Mesothelial cell of epicardium (in vitro differentiated cells): ENCODE results near the gene DAPK1. TPM values are rescaled to one million over a fixed set of nuclear protein-coding genes. Genes with fewer than 3 reads are reported as not detected.

Experiments
- DNase-seq, 2 experiments: peaks; one replicate each; pipeline ENCODE4 v3.0.0; 2021; ENCODE audit warnings: low spot score in 2 of 2; ENCODE audit not compliant: unreplicated experiment in 2 of 2
- H3K27ac Mint-ChIP-seq: 2 replicates; pipeline ENCODE4 v1.8.0; 2021; ENCODE audit warnings: mixed read lengths
- H3K27me3 Mint-ChIP-seq: 2 replicates; pipeline ENCODE4 v1.8.0; 2021; ENCODE audit warnings: low read depth, mixed read lengths
- H3K36me3 Mint-ChIP-seq: 2 replicates; pipeline ENCODE4 v1.8.0; 2021; ENCODE audit warnings: mixed read lengths
- H3K4me1 Mint-ChIP-seq: 2 replicates; pipeline ENCODE4 v1.8.0; 2021; ENCODE audit warnings: mixed read lengths
- H3K4me3 Mint-ChIP-seq: 2 replicates; pipeline ENCODE4 v1.8.0; 2021; ENCODE audit warnings: mild to moderate bottlenecking, moderate library complexity, mixed read lengths
- H3K9me3 Mint-ChIP-seq: 2 replicates; pipeline ENCODE4 v1.8.0; 2021; ENCODE audit warnings: mixed read lengths
- total RNA-seq: library from RNA; stranded (reverse); gene quantifications from 3 replicates; pipeline ENCODE4 v1.2.1, GENCODE V29; 2021
- TF ChIP-seq, protein P1 (sequence below): fragments of 200-600 bp; sonication (generic); IDR thresholded peaks from one replicate; pipeline ENCODE4 v1.5.0; 2021; ENCODE audit warnings: antibody characterized with exemption; ENCODE audit not compliant: unreplicated experiment

Gene DAPK1
- total RNA-seq, 1 donor from 2014 or later = 239 TPM

- Mint-ChIP-seq H3K36me3 (peaks cover 31% of the 10 kb centered on the region), H3K9me3 (peaks cover 6% of the 10 kb centered on the region), H3K27me3 (no peaks in the 10 kb centered on the region), H3K4me1 (peaks cover 4% of the 10 kb centered on the region), H3K4me3 (no peak overlapping the region), H3K27ac (no peak overlapping the region)
- no peak for DNase-seq
- TF ChIP-seq, protein P1, sequence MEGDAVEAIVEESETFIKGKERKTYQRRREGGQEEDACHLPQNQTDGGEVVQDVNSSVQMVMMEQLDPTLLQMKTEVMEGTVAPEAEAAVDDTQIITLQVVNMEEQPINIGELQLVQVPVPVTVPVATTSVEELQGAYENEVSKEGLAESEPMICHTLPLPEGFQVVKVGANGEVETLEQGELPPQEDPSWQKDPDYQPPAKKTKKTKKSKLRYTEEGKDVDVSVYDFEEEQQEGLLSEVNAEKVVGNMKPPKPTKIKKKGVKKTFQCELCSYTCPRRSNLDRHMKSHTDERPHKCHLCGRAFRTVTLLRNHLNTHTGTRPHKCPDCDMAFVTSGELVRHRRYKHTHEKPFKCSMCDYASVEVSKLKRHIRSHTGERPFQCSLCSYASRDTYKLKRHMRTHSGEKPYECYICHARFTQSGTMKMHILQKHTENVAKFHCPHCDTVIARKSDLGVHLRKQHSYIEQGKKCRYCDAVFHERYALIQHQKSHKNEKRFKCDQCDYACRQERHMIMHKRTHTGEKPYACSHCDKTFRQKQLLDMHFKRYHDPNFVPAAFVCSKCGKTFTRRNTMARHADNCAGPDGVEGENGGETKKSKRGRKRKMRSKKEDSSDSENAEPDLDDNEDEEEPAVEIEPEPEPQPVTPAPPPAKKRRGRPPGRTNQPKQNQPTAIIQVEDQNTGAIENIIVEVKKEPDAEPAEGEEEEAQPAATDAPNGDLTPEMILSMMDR = no peak
Measured at GRCh38 chr9:87629104-87629503, 131.4 kb downstream of the DAPK1 start.

GRCh38 chr9:87630266-87630665 is 132.6 kb downstream of the DAPK1 start:
- no peak for DNase-seq
- H3K36me3 Mint-ChIP-seq = peaks cover 26% of the 10 kb centered on the region

GRCh38 chr9:87630846-87631245 is 133.2 kb downstream of the DAPK1 start:
- no peak overlapping the region for H3K27ac Mint-ChIP-seq
- H3K4me3 Mint-ChIP-seq = no peak overlapping the region
- H3K27me3 Mint-ChIP-seq = no peaks in the 10 kb centered on the region
- H3K9me3 Mint-ChIP-seq = peaks cover 6% of the 10 kb centered on the region
- H3K36me3 Mint-ChIP-seq = peaks cover 23% of the 10 kb centered on the region
- TF ChIP-seq, protein P1 = no peak
- DNase-seq = no peak
- peaks cover 6% of the 10 kb centered on the region for H3K4me1 Mint-ChIP-seq

More at GRCh38 chr9:87630266-87630665, 132.6 kb downstream of the DAPK1 start:
- Mint-ChIP-seq H3K4me3 (no peak overlapping the region), H3K27me3 (no peaks in the 10 kb centered on the region), H3K27ac (no peak overlapping the region), H3K9me3 (peaks cover 6% of the 10 kb centered on the region), H3K4me1 (peaks cover 4% of the 10 kb centered on the region)
- TF ChIP-seq, protein P1 = no peak

GRCh38 chr9:87635656-87636501 is 138.2 kb downstream of the DAPK1 start:
- Mint-ChIP-seq H3K4me1 (peaks cover 39% of the 10 kb centered on the region), H3K9me3 (no peaks in the 10 kb centered on the region), H3K36me3 (peaks cover 23% of the 10 kb centered on the region), H3K27ac (peak overlapping the region; percentile 52), H3K27me3 (no peaks in the 10 kb centered on the region), H3K4me3 (no peak overlapping the region)
- DNase-seq = no peak
- TF ChIP-seq, protein P1 = no peak

GRCh38 chr9:87638292-87638691 is 140.6 kb downstream of the DAPK1 start:
- TF ChIP-seq, protein P1 = no peak
- Mint-ChIP-seq H3K36me3 (peaks cover 28% of the 10 kb centered on the region), H3K4me1 (peaks cover 61% of the 10 kb centered on the region), H3K4me3 (no peak overlapping the region), H3K9me3 (no peaks in the 10 kb centered on the region), H3K27me3 (no peaks in the 10 kb centered on the region), H3K27ac (peak overlapping the region; percentile 72)
- DNase-seq = no peak
